ENCODE data around the gene MYO9B. TPM values are rescaled to one million over a fixed set of nuclear protein-coding genes. Genes with fewer than 3 reads are reported as not detected.
A peak's percentile ranks its signal among the peaks of the same experiment; 100 is the strongest.

MYO9B gene
- polyA plus RNA-seq, 3 donors, result 5.9 to 366 (median 7.5) TPM

DNA sequence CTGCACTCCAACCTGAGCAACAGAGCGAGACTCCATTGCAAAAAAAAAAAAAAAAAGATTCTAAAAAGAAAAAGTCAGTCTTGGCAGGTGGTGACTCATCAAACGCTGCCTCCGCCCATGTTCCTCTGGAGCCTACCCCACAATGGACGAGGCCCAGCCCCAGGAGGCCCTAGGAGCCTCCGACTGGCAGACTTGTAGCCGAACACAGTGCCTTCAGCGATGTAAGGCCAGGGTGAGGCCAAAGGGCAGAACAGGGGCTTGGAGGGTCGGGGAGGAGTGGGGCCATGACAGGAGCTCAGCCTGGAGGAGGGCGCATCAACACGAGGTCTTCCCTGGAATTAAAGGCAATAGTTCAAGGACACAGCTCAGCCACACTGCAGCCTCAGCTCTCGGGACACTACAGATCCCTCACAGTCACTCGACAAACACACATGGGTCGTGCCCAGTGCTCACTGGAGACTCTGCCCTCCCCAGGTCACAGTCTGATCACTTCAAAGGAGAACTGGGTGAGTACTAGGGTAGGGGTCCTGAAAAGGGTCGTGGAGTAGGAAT lies 144.7 kb downstream of the MYO9B start:
- no peak overlapping the region for H3K4me3 ChIP-seq (replicated peaks in 1 of 3; ENCODE audit: low read depth in 2 of 3, low read length in 3 of 3)
- peaks cover 18 to 33% of the 10 kb centered on the region in 2 donors for H3K36me3 Mint-ChIP-seq
- no peaks in the 10 kb centered on the region for H3K9me3 Mint-ChIP-seq
- H3K27me3 Mint-ChIP-seq (ENCODE audit: low read depth in 3 of 3), result peaks cover 0 to 2% (median 0%) of the 10 kb centered on the region in 3 donors
- intact Hi-C loops (cut with micrococcal nuclease), result no loop called here
- H3K79me2 ChIP-seq (ENCODE audit: insufficient read depth, low read length), result no peaks in the 10 kb centered on the region
- no peak overlapping the region for H3K4me2 ChIP-seq (replicated peaks; ENCODE audit: extremely low read depth, low read length, poor library complexity, severe bottlenecking)
- no peak overlapping the region for H2AFZ ChIP-seq (ENCODE audit: insufficient read depth, low read depth, low read length, poor library complexity, severe bottlenecking)
- H3K4me1 Mint-ChIP-seq, result peaks cover 26% of the 10 kb centered on the region
- no peak overlapping the region for H3K4me3 Mint-ChIP-seq
- H3K36me3 ChIP-seq (replicated peaks in 1 of 2; ENCODE audit: control insufficient read depth in 1 of 2, insufficient read depth in 2 of 2, low read length in 2 of 2), result peaks cover 7 to 21% of the 10 kb centered on the region in 2 donors
- WGBS (ENCODE audit: insufficient coverage), result 0% methylated on average over 3 of the region's 14 CpGs
- H3K4me1 ChIP-seq (ENCODE audit: control insufficient read depth in 1 of 2, insufficient read depth in 2 of 2, low read length in 2 of 2), result peaks cover 33 to 44% of the 10 kb centered on the region in 2 donors
- H3K9ac ChIP-seq (ENCODE audit: insufficient read depth, low read length, poor library complexity, severe bottlenecking), result peak overlapping the region; percentile 12
- TF ChIP-seq, protein P1, sequence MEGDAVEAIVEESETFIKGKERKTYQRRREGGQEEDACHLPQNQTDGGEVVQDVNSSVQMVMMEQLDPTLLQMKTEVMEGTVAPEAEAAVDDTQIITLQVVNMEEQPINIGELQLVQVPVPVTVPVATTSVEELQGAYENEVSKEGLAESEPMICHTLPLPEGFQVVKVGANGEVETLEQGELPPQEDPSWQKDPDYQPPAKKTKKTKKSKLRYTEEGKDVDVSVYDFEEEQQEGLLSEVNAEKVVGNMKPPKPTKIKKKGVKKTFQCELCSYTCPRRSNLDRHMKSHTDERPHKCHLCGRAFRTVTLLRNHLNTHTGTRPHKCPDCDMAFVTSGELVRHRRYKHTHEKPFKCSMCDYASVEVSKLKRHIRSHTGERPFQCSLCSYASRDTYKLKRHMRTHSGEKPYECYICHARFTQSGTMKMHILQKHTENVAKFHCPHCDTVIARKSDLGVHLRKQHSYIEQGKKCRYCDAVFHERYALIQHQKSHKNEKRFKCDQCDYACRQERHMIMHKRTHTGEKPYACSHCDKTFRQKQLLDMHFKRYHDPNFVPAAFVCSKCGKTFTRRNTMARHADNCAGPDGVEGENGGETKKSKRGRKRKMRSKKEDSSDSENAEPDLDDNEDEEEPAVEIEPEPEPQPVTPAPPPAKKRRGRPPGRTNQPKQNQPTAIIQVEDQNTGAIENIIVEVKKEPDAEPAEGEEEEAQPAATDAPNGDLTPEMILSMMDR (IDR thresholded peaks at IDR 0.05), result no peak
- H3K27me3 ChIP-seq (ENCODE audit: control insufficient read depth in 2 of 2, insufficient read depth in 2 of 2, low read length in 2 of 2), result no peaks in the 10 kb centered on the region
- no peaks in the 10 kb centered on the region for H3K9me3 ChIP-seq (replicated peaks in 1 of 2; ENCODE audit: control insufficient read depth in 1 of 2, insufficient read depth in 1 of 2, low read length in 2 of 2)
- H3K27ac Mint-ChIP-seq, result peak overlapping the region; percentile 58 to 79 (median 73)
- H3K27ac ChIP-seq (ENCODE audit: low read depth in 1 of 2, low read length in 2 of 2), result peak overlapping the region; percentile 20 to 58
- H4K20me1 ChIP-seq (ENCODE audit: insufficient read depth, low read length), result no peaks in the 10 kb centered on the region
- peak; percentile 54 to 73 (median 68) for DNase-seq

DNA sequence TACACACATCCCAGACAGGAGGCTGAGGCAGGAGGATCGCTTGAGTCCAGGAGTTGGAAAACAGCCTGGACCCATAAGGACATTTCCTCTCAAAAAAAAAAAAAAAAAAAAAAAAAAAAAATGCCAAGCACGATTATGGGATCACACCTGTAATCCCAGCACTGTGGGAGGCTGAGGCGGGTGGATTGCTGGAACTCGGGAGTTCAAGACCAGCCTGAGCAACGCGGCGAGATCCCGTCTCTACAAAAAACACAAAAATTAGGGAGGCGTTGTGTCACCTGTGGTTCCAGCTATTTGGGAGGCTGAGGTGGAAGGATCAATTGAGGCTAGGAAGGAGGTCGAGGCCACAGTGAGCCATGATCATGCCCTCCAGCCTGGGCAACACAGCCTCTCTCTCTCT lies 149.5 kb downstream of the MYO9B start:
- TF ChIP-seq, protein P1 (IDR thresholded peaks at IDR 0.05), result no peak
- Mint-ChIP-seq H3K27me3 (ENCODE audit: low read depth in 3 of 3) (peaks cover 0 to 3% (median 0%) of the 10 kb centered on the region in 3 donors), H3K4me3 (no peak overlapping the region), H3K4me1 (peaks cover 27% of the 10 kb centered on the region), H3K9me3 (peaks cover 0 to 2% (median 0%) of the 10 kb centered on the region in 7 donors), H3K27ac (peak overlapping the region in 2 of 7 donors; percentile 8 to 46), H3K36me3 (peaks cover 14 to 26% of the 10 kb centered on the region in 2 donors)
- H3K9me3 ChIP-seq (replicated peaks in 1 of 2; ENCODE audit: control insufficient read depth in 1 of 2, insufficient read depth in 1 of 2, low read length in 2 of 2), result no peaks in the 10 kb centered on the region
- peaks cover 6% of the 10 kb centered on the region for H3K79me2 ChIP-seq (ENCODE audit: insufficient read depth, low read length)
- H3K4me2 ChIP-seq (replicated peaks; ENCODE audit: extremely low read depth, low read length, poor library complexity, severe bottlenecking), result no peak overlapping the region
- peaks cover 31 to 45% of the 10 kb centered on the region in 2 donors for H3K4me1 ChIP-seq (ENCODE audit: control insufficient read depth in 1 of 2, insufficient read depth in 2 of 2, low read length in 2 of 2)
- H4K20me1 ChIP-seq (ENCODE audit: insufficient read depth, low read length), result peaks cover 18% of the 10 kb centered on the region
- peaks cover 6 to 19% of the 10 kb centered on the region in 2 donors for H3K36me3 ChIP-seq (replicated peaks in 1 of 2; ENCODE audit: control insufficient read depth in 1 of 2, insufficient read depth in 2 of 2, low read length in 2 of 2)
- no peak for DNase-seq
- no peak overlapping the region for H3K9ac ChIP-seq (ENCODE audit: insufficient read depth, low read length, poor library complexity, severe bottlenecking)
- H2AFZ ChIP-seq (ENCODE audit: insufficient read depth, low read depth, low read length, poor library complexity, severe bottlenecking), result peak overlapping the region; percentile 84
- 92% methylated on average over 2 of the region's 10 CpGs for WGBS (ENCODE audit: insufficient coverage)
- no peaks in the 10 kb centered on the region for H3K27me3 ChIP-seq (ENCODE audit: control insufficient read depth in 2 of 2, insufficient read depth in 2 of 2, low read length in 2 of 2)
- no peak overlapping the region for H3K27ac ChIP-seq (ENCODE audit: low read depth in 1 of 2, low read length in 2 of 2)
- intact Hi-C loops (cut with micrococcal nuclease), result loop anchor here in 1 of 2 donors (5.0 kb wide), 1 partner anchor 148 kb away; the partner anchor contains the start of genes HAUS8 and MYO9B
- H3K4me3 ChIP-seq (replicated peaks in 1 of 3; ENCODE audit: low read depth in 2 of 3, low read length in 3 of 3), result peak overlapping the region in 1 of 3 experiments; percentile 88

Measured in CD14-positive monocyte (primary cell).